Endothelial cell of umbilical vein (primary cell): ENCODE data around the gene BLTP3B. TPM values are rescaled to one million over a fixed set of nuclear protein-coding genes. Genes with fewer than 3 reads are reported as not detected.

Experiments
- BruUV-seq: library from RNA; stranded (reverse); fragments of 400-500 nt; replicated peaks from 2 replicates; lab custom pipeline; 2021; lab: Mats Ljungman, UMichigan
- CTCF ChIA-PET: fragments of 300-600, 350-600 bp; sonication (Branson Sonifier 250); formaldehyde crosslinking; loops from one replicate; lab custom pipeline; 2021; ENCODE audit warnings: antibody characterized with exemption, inconsistent platforms; lab: Charles Lee
- POLR2A ChIA-PET: fragments of 300-600, 350-600 bp; sonication (Branson Sonifier 250); formaldehyde crosslinking; loops from one replicate; lab custom pipeline; 2021; ENCODE audit warnings: antibody characterized with exemption, inconsistent platforms; lab: Charles Lee
- DNase-seq: peaks from one replicate; pipeline ENCODE4 v3.0.0-alpha.2; 2011; ENCODE audit warnings: low read depth, low spot score
- FAIRE-seq: peaks from 2 replicates; lab custom pipeline; 2011; peaks lifted over from hg19 to GRCh38; lab: Jason Lieb, UNC
- H2AFZ ChIP-seq: 2 replicates; pipeline ENCODE4 v1.6.0; 2012; ENCODE audit warnings: low read depth, low read length, control low read depth, inconsistent platforms
- H3K27ac ChIP-seq: 2 replicates; pipeline ENCODE4 v1.5.1; 2011; ENCODE audit warnings: low read depth, mild to moderate bottlenecking, control low read depth, low read length, moderate library complexity; ENCODE audit not compliant: insufficient read depth
- H3K27me3 ChIP-seq, 2 experiments: 2 replicates each; pipeline versions ENCODE4 v1.6.0 to v1.6.1; 2011; ENCODE audit warnings: low read length in 2 of 2, mixed read lengths in 1 of 2; ENCODE audit not compliant: control insufficient read depth in 2 of 2, insufficient read depth in 2 of 2
- H3K36me3 ChIP-seq, 2 experiments: 2 replicates in 1 of 2; 3 replicates in 1 of 2; pipeline ENCODE4 v1.5.1; 2011; ENCODE audit warnings: low read length in 2 of 2, mild to moderate bottlenecking in 1 of 2, moderate library complexity in 1 of 2; ENCODE audit not compliant: control insufficient read depth in 2 of 2, insufficient read depth in 2 of 2; ENCODE audit errors: extremely low read depth in 1 of 2
- H3K4me1 ChIP-seq: 3 replicates; pipeline ENCODE4 v1.5.1; 2011; ENCODE audit warnings: mild to moderate bottlenecking, low read length; ENCODE audit not compliant: control insufficient read depth, insufficient read depth; ENCODE audit errors: extremely low read depth
- H3K4me2 ChIP-seq: 2 replicates; pipeline ENCODE4 v1.6.1; 2011; ENCODE audit warnings: low read length, control low read depth, mixed read lengths; ENCODE audit not compliant: insufficient read depth
- H3K4me3 ChIP-seq, 3 experiments: fragments of 200-600 bp in 1 of 3; sonication (generic), shearing (Covaris generic) in 1 of 3; replicated peaks in 1 of 3; 2 replicates each; pipeline ENCODE4 v1.5.1; 2011 to 2016; ENCODE audit warnings: control low read depth in 3 of 3, low read length in 3 of 3, mild to moderate bottlenecking in 2 of 3, inconsistent platforms in 1 of 3, low read depth in 1 of 3, moderate library complexity in 1 of 3; ENCODE audit not compliant: insufficient read depth in 1 of 3
- H3K79me2 ChIP-seq: 2 replicates; pipeline ENCODE4 v1.6.0; 2012; ENCODE audit warnings: low read length, inconsistent platforms; ENCODE audit not compliant: control insufficient read depth, insufficient read depth
- H3K9ac ChIP-seq: replicated peaks from 2 replicates; pipeline ENCODE3; 2011; ENCODE audit warnings: low read length, control low read depth; ENCODE audit not compliant: insufficient read depth; ENCODE audit errors: extremely low read depth
- H3K9me1 ChIP-seq: replicated peaks from 3 replicates; pipeline ENCODE4 v1.6.0; 2011; ENCODE audit warnings: mild to moderate bottlenecking, low read length; ENCODE audit not compliant: control insufficient read depth, insufficient read depth; ENCODE audit errors: extremely low read depth
- H3K9me3 ChIP-seq: replicated peaks from 2 replicates; pipeline ENCODE4 v1.5.1; 2012; ENCODE audit warnings: low read length, inconsistent platforms; ENCODE audit not compliant: control insufficient read depth, insufficient read depth
- H4K20me1 ChIP-seq: replicated peaks from 2 replicates; pipeline ENCODE3; 2011; ENCODE audit warnings: mild to moderate bottlenecking, low read length; ENCODE audit not compliant: control insufficient read depth, insufficient read depth; ENCODE audit errors: extremely low read depth
- CTCF ChIP-seq, 2 donors: IDR thresholded peaks; 1 replicate in 1 of 2; 2 replicates in 1 of 2; pipeline ENCODE4 v1.5.1; 2011; ENCODE audit warnings: low read length in 2 of 2, mild to moderate bottlenecking in 2 of 2, moderate library complexity in 2 of 2, control low read depth in 1 of 2, inconsistent platforms in 1 of 2, low read depth in 1 of 2; ENCODE audit not compliant: insufficient read depth in 1 of 2; ENCODE audit errors: extremely low read depth in 1 of 2
- EZH2 ChIP-seq: IDR thresholded peaks from 2 replicates; pipeline ENCODE4 v1.6.1; 2012; ENCODE audit warnings: borderline replicate concordance, low read depth, mild to moderate bottlenecking, moderate library complexity, low read length, inconsistent platforms; ENCODE audit not compliant: severe bottlenecking
- FOS ChIP-seq: IDR thresholded peaks from 2 replicates; pipeline ENCODE4 v1.6.1; 2011; ENCODE audit warnings: mild to moderate bottlenecking, low read length, moderate library complexity, borderline replicate concordance; ENCODE audit not compliant: insufficient read depth
- GATA2 ChIP-seq: IDR thresholded peaks from 2 replicates; pipeline ENCODE4 v1.7.0; 2011; ENCODE audit warnings: low read depth, mild to moderate bottlenecking, moderate library complexity, mixed read lengths, low read length; ENCODE audit not compliant: insufficient read length, insufficient read depth
- JUN ChIP-seq: IDR thresholded peaks from 2 replicates; pipeline ENCODE4 v1.6.1; 2011; ENCODE audit warnings: borderline replicate concordance, low read depth; ENCODE audit not compliant: insufficient read length, insufficient read depth
- MAX ChIP-seq: IDR thresholded peaks from 2 replicates; pipeline ENCODE4 v1.6.1; 2011; ENCODE audit not compliant: insufficient read depth, insufficient read length
- MYC ChIP-seq: IDR thresholded peaks from one replicate; pipeline ENCODE4 v1.6.1; 2011; ENCODE audit warnings: mild to moderate bottlenecking, low read depth, low read length
- POLR2A ChIP-seq: IDR thresholded peaks from 2 replicates; pipeline ENCODE4 v1.6.1; 2012; ENCODE audit warnings: low read depth, mild to moderate bottlenecking, control low read depth, low read length
- POLR2AphosphoS5 ChIP-seq: IDR thresholded peaks from 2 replicates; pipeline ENCODE4 v1.6.1; 2012; ENCODE audit warnings: low read depth, mild to moderate bottlenecking, control low read depth, low read length, moderate library complexity; ENCODE audit not compliant: insufficient read depth
- dilution Hi-C: fragments of 300-500 bp; cut with MboI; formaldehyde crosslinking; loops from one replicate; pipeline ENCODE4 v1.15.0; 2019; ENCODE audit warnings: low sequenced_read_pairs; ENCODE audit not compliant: extremely low pct_ligation_motif_present
- intact Hi-C: fragments of 100-400 bp; cut with micrococcal nuclease; formaldehyde crosslinking; loops from one replicate; pipeline ENCODE4 v1.10.0; 2022
- polyA plus RNA-seq, 4 experiments: library from polyadenylated mRNA; depleted of rRNA in 3 of 4; stranded (reverse) in 3 of 4; unstranded in 1 of 4; fragments of >200 nt; gene quantifications; 2 replicates each; pipeline versions ENCODE4 v1.2.1 to v1.2.3, GENCODE V29; 2011 to 2012; ENCODE audit warnings: missing spikeins in 1 of 4
- total RNA-seq: library from RNA; stranded (reverse); gene quantifications from 2 replicates; pipeline ENCODE4 v1.2.3, GENCODE V29; 2021

Gene BLTP3B
- total and polyA plus RNA-seq, 2 donors (not counting 3 experiments of a cell fraction or from before 2014, with no cell fraction given), result 5.4 to 17.9 TPM

- CTCF ChIA-PET, result interaction anchor here (1.2 kb wide), 1 partner anchor 9 kb away, joined by 4 read pairs; no protein-coding TSS in a partner anchor
- no peak for FAIRE-seq
Measured at GRCh38 chr12:100153131-100153530, 10.5 kb upstream of the BLTP3B start.

More at GRCh38 chr12:100153131-100153530, 10.5 kb upstream of the BLTP3B start:
- BruUV-seq, result no TSS peak
- intact Hi-C loops (loop anchor here (5.0 to 10.0 kb wide), 2 partner anchors 252 to 589 kb away; no protein-coding TSS in a partner anchor), dilution Hi-C loops (no loop called here)
- Histone ChIP-seq H3K27ac (no peak overlapping the region), H3K4me3 (no peak overlapping the region), H3K79me2 (no peaks in the 10 kb centered on the region), H4K20me1 (no peaks in the 10 kb centered on the region), H3K9ac (no peak overlapping the region), H3K9me1 (no peaks in the 10 kb centered on the region), H3K36me3 (no peaks in the 10 kb centered on the region), H3K4me2 (no peak overlapping the region), H3K27me3 (no peaks in the 10 kb centered on the region), H3K9me3 (no peaks in the 10 kb centered on the region), H2AFZ (no peak overlapping the region), H3K4me1 (no peaks in the 10 kb centered on the region)
- TF ChIP-seq POLR2AphosphoS5 (no peak), CTCF (IDR thresholded peaks at IDR 0.05; ENCODE audit: extremely low read depth in 1 of 2, insufficient read depth in 1 of 2, low read depth in 1 of 2, low read length in 2 of 2) (no peak), MYC (no peak), POLR2A (no peak), JUN (no peak), MAX (no peak), FOS (no peak), GATA2 (no peak), EZH2 (no peak)
- POLR2A ChIA-PET, result interaction anchor here (0.6 kb wide), 1 partner anchor 75 kb away, joined by 4 read pairs; no protein-coding TSS in a partner anchor
- no peak for DNase-seq
